Left forelimb (tissue), 1 donor: ENCODE results near the gene MICAL2.

Experiments
- DNase-seq: peaks from one replicate; pipeline ENCODE4 v3.0.0-alpha.2; 2018; ENCODE audit warnings: low spot score

Gene MICAL2

GRCh38 chr11:12117611-12118010 is 7.2 kb downstream of the MICAL2 start:
- DNase-seq, result no peak

GRCh38 chr11:12118949-12119348 is 8.6 kb downstream of the MICAL2 start:
- no peak for DNase-seq

- DNase-seq, result no peak
Measured at GRCh38 chr11:12119502-12119901, 9.1 kb downstream of the MICAL2 start.

GRCh38 chr11:12120031-12121008 is 9.9 kb downstream of the MICAL2 start:
- DNase-seq, result no peak

- DNase-seq, result no peak
Measured at GRCh38 chr11:12121011-12121410, 10.6 kb downstream of the MICAL2 start.

- DNase-seq, result no peak
Measured at GRCh38 chr11:12121517-12121916, 11.1 kb downstream of the MICAL2 start.

- no peak for DNase-seq
Measured at GRCh38 chr11:12122083-12122482, 11.7 kb downstream of the MICAL2 start.

- no peak for DNase-seq
Measured at GRCh38 chr11:12123273-12123672, 12.9 kb downstream of the MICAL2 start.

- no peak for DNase-seq
Measured at GRCh38 chr11:12123799-12124198, 13.4 kb downstream of the MICAL2 start.

- DNase-seq, result no peak
Measured at GRCh38 chr11:12124306-12124705, 13.9 kb downstream of the MICAL2 start.

GRCh38 chr11:12125609-12126149 is 15.3 kb downstream of the MICAL2 start:
- no peak for DNase-seq

GRCh38 chr11:12126344-12127019 is 16.1 kb downstream of the MICAL2 start:
- DNase-seq, result no peak

GRCh38 chr11:12127206-12127898 is 17.0 kb downstream of the MICAL2 start:
- DNase-seq, result no peak

- DNase-seq, result no peak
Measured at GRCh38 chr11:12128301-12128751, 17.9 kb downstream of the MICAL2 start.

GRCh38 chr11:12129227-12129626 is 18.8 kb downstream of the MICAL2 start:
- no peak for DNase-seq

- DNase-seq, result no peak
Measured at GRCh38 chr11:12130180-12130980, 20.0 kb downstream of the MICAL2 start.

- no peak for DNase-seq
Measured at GRCh38 chr11:12131943-12132789, 21.8 kb downstream of the MICAL2 start.

GRCh38 chr11:12132790-12133145 is 22.4 kb downstream of the MICAL2 start:
- DNase-seq, result no peak

GRCh38 chr11:12133547-12134235 is 23.3 kb downstream of the MICAL2 start:
- no peak for DNase-seq

- no peak for DNase-seq
Measured at GRCh38 chr11:12134236-12134585, 23.8 kb downstream of the MICAL2 start.
